DMS53 (cell line): ENCODE results near the gene UBTD2.

Source experiments
- DNase-seq: peaks from one replicate; lab custom pipeline; 2025; lab: John Stamatoyannopoulos, UW

The UBTD2 gene

GRCh38 chr5:172171118-172171517, 112.4 kb downstream of the UBTD2 start:
- no peak for DNase-seq

- no peak for DNase-seq
These were observed 113.3 kb downstream of the UBTD2 start for GRCh38 chr5:172170251-172170701.

- DNase-seq, result no peak
These were observed 114.3 kb downstream of the UBTD2 start for GRCh38 chr5:172169216-172169615.

GRCh38 chr5:172168311-172168710, 115.3 kb downstream of the UBTD2 start:
- DNase-seq, result no peak

- DNase-seq, result no peak
These were observed 115.7 kb downstream of the UBTD2 start for GRCh38 chr5:172167895-172168294.

GRCh38 chr5:172166030-172166826, 117.3 kb downstream of the UBTD2 start:
- DNase-seq, result no peak

- DNase-seq, result no peak
These were observed 118.1 kb downstream of the UBTD2 start for GRCh38 chr5:172165465-172165864.

GRCh38 chr5:172164769-172165212, 118.8 kb downstream of the UBTD2 start:
- DNase-seq, result no peak

- DNase-seq, result no peak
These were observed 120.2 kb downstream of the UBTD2 start for GRCh38 chr5:172163346-172163745.

- DNase-seq, result no peak
These were observed 120.6 kb downstream of the UBTD2 start for GRCh38 chr5:172162987-172163343.

GRCh38 chr5:172162323-172162986, 121.1 kb downstream of the UBTD2 start:
- DNase-seq, result peak; percentile 14

- DNase-seq, result no peak
These were observed 123.1 kb downstream of the UBTD2 start for GRCh38 chr5:172160506-172160905.
